ENCODE data around the gene ITPRID2. TPM values are rescaled to one million over a fixed set of nuclear protein-coding genes. Genes with fewer than 3 reads are reported as not detected.

The ITPRID2 gene
- total and polyA plus RNA-seq, 7 donors, result 70.9 to 135 (median 87.4) TPM

GRCh38 chr2:181944164-181944913 lies 52.8 kb downstream of the ITPRID2 start:
- no peaks in the 10 kb centered on the region for H3K36me3 ChIP-seq
- H3K27me3 ChIP-seq, result no peaks in the 10 kb centered on the region
- H3K4me1 ChIP-seq, result no peaks in the 10 kb centered on the region
- 70 to 71% methylated on average over 5 of the region's 5 CpGs for WGBS, 2 donors
- no peaks in the 10 kb centered on the region for H3K9me3 ChIP-seq
- intact Hi-C loops (cut with DNase I), result no loop called here
- H3K27ac ChIP-seq, result no peak overlapping the region
- no peak for TF ChIP-seq POLR2AphosphoS5 (IDR thresholded peaks at IDR 0.05)
- no peak for TF ChIP-seq CTCF (IDR thresholded peaks at IDR 0.05)
- no peak for TF ChIP-seq POLR2A (IDR thresholded peaks at IDR 0.05)
- TF ChIP-seq EP300 (IDR thresholded peaks at IDR 0.05), result no peak
- H3K4me3 ChIP-seq, result no peak overlapping the region
- DNase-seq, result no peak

- WGBS, 2 donors, result 96 to 97% methylated on average over 8 of the region's 8 CpGs
- Histone ChIP-seq H3K9me3 (no peaks in the 10 kb centered on the region), H3K27me3 (no peaks in the 10 kb centered on the region), H3K36me3 (no peaks in the 10 kb centered on the region), H3K27ac (no peak overlapping the region), H3K4me1 (no peaks in the 10 kb centered on the region), H3K4me3 (no peak overlapping the region)
- intact Hi-C loops (cut with DNase I), result no loop called here
- DNase-seq, result no peak
- no peak for TF ChIP-seq CTCF (IDR thresholded peaks at IDR 0.05)
- no peak for TF ChIP-seq EP300 (IDR thresholded peaks at IDR 0.05)
- TF ChIP-seq POLR2AphosphoS5 (IDR thresholded peaks at IDR 0.05), result no peak
- no peak for TF ChIP-seq POLR2A (IDR thresholded peaks at IDR 0.05)
These were observed 53.4 kb downstream of the ITPRID2 start for GRCh38 chr2:181944914-181945291.

- 78 to 79% methylated on average over 1 of the region's 1 CpG for WGBS, 2 donors
- Histone ChIP-seq H3K27ac (no peak overlapping the region), H3K4me1 (no peaks in the 10 kb centered on the region), H3K9me3 (no peaks in the 10 kb centered on the region), H3K4me3 (no peak overlapping the region), H3K27me3 (no peaks in the 10 kb centered on the region), H3K36me3 (no peaks in the 10 kb centered on the region)
- no peak for DNase-seq
- TF ChIP-seq POLR2A (IDR thresholded peaks at IDR 0.05) (no peak), EP300 (IDR thresholded peaks at IDR 0.05) (no peak), CTCF (IDR thresholded peaks at IDR 0.05) (no peak), POLR2AphosphoS5 (IDR thresholded peaks at IDR 0.05) (no peak)
- intact Hi-C loops (cut with DNase I), result no loop called here
These were observed 55.1 kb downstream of the ITPRID2 start for GRCh38 chr2:181946444-181947127.

GRCh38 chr2:181947273-181947672 lies 55.7 kb downstream of the ITPRID2 start:
- no peaks in the 10 kb centered on the region for H3K4me1 ChIP-seq
- no peaks in the 10 kb centered on the region for H3K27me3 ChIP-seq
- H3K4me3 ChIP-seq, result no peak overlapping the region
- intact Hi-C loops (cut with DNase I), result no loop called here
- no peaks in the 10 kb centered on the region for H3K36me3 ChIP-seq
- H3K9me3 ChIP-seq, result no peaks in the 10 kb centered on the region
- TF ChIP-seq EP300 (IDR thresholded peaks at IDR 0.05) (no peak), POLR2A (IDR thresholded peaks at IDR 0.05) (no peak), CTCF (IDR thresholded peaks at IDR 0.05) (no peak), POLR2AphosphoS5 (IDR thresholded peaks at IDR 0.05) (no peak)
- H3K27ac ChIP-seq, result no peak overlapping the region
- DNase-seq, result no peak
